OCI-LY3 (cell line): ENCODE data around the gene HIBADH.

Experiments
- H2AFZ ChIP-seq: fragments of 200-600, 300-600 bp; shearing (Covaris generic); 2 replicates; pipeline ENCODE4 v1.6.0; 2014; ENCODE audit warnings: antibody characterized with exemption, low read depth, low read length
- H3K27ac ChIP-seq: fragments of 200-600, 300-600 bp; sonication (generic); 2 replicates; pipeline ENCODE4 v1.5.1; 2014; ENCODE audit warnings: mild to moderate bottlenecking, low read length, moderate library complexity, mixed read lengths
- H3K27me3 ChIP-seq: fragments of 200-600, 300-600 bp; sonication (generic); 2 replicates; pipeline ENCODE4 v1.6.1; 2014; ENCODE audit warnings: low read depth, low read length, mixed read lengths
- H3K36me3 ChIP-seq: fragments of 200-600, 300-600 bp; sonication (generic); replicated peaks from 2 replicates; pipeline ENCODE3; 2014; ENCODE audit warnings: low read depth, low read length, mixed read lengths
- H3K4me1 ChIP-seq: fragments of 300-600, 200-600 bp; sonication (generic); 2 replicates; pipeline ENCODE4 v1.6.1; 2014; ENCODE audit warnings: low read length, mixed read lengths
- H3K4me2 ChIP-seq: fragments of 200-600, 300-600 bp; sonication (generic); 2 replicates; pipeline ENCODE4 v1.6.1; 2014; ENCODE audit warnings: low read length, mixed read lengths
- H3K4me3 ChIP-seq: fragments of 300-600, 200-600 bp; sonication (generic); 2 replicates; pipeline ENCODE4 v1.5.1; 2014; ENCODE audit warnings: antibody characterized with exemption, mild to moderate bottlenecking, low read length, moderate library complexity
- H3K79me2 ChIP-seq: fragments of 300-600, 200-600 bp; shearing (Covaris generic); 2 replicates; pipeline ENCODE4 v1.6.1; 2014; ENCODE audit warnings: mild to moderate bottlenecking, low read length, mixed read lengths
- H3K9ac ChIP-seq: fragments of 300-600, 200-600 bp; shearing (Covaris generic); 2 replicates; pipeline ENCODE4 v1.6.0; 2014; ENCODE audit warnings: mild to moderate bottlenecking, low read length, moderate library complexity
- H3K9me3 ChIP-seq: fragments of 200-600, 300-600 bp; shearing (Covaris generic); 2 replicates; pipeline ENCODE4 v1.6.1; 2014; ENCODE audit warnings: low read length, mixed read lengths; ENCODE audit not compliant: insufficient read depth
- H4K20me1 ChIP-seq: fragments of 200-600, 300-600 bp; sonication (generic); 2 replicates; pipeline ENCODE4 v1.6.1; 2016; ENCODE audit warnings: low read length, mixed read lengths; ENCODE audit not compliant: insufficient read depth
- CTCF ChIP-seq: fragments of 200-600, 300-600 bp; sonication (generic); IDR thresholded peaks from 2 replicates; pipeline ENCODE4 v1.5.1; 2014; ENCODE audit warnings: antibody characterized with exemption, low read length, low read depth
- EZH2phosphoT487 ChIP-seq: fragments of 200-600 bp; shearing (Covaris generic); IDR thresholded peaks from 2 replicates; pipeline ENCODE4 v1.6.1; 2018; ENCODE audit warnings: antibody characterized with exemption, mixed run types, low read depth

HIBADH gene

GRCh38 chr7:27699751-27700150, 37.1 kb upstream of the HIBADH start:
- H2AFZ ChIP-seq, result no peak overlapping the region
- no peaks in the 10 kb centered on the region for H3K27me3 ChIP-seq
- no peaks in the 10 kb centered on the region for H3K36me3 ChIP-seq
- no peak overlapping the region for H3K9ac ChIP-seq
- peaks cover 13% of the 10 kb centered on the region for H3K4me1 ChIP-seq
- H4K20me1 ChIP-seq, result no peaks in the 10 kb centered on the region
- no peak overlapping the region for H3K27ac ChIP-seq
- no peak overlapping the region for H3K4me2 ChIP-seq
- no peaks in the 10 kb centered on the region for H3K9me3 ChIP-seq
- H3K79me2 ChIP-seq, result no peaks in the 10 kb centered on the region
- no peak for TF ChIP-seq EZH2phosphoT487
- no peak for TF ChIP-seq CTCF
- no peak overlapping the region for H3K4me3 ChIP-seq

- peak overlapping the region; percentile 89 for H2AFZ ChIP-seq
- TF ChIP-seq CTCF, result no peak
- no peak for TF ChIP-seq EZH2phosphoT487
- H3K79me2 ChIP-seq, result no peaks in the 10 kb centered on the region
- H3K27me3 ChIP-seq, result no peaks in the 10 kb centered on the region
- peak overlapping the region; percentile 70 for H3K4me2 ChIP-seq
- peaks cover 13% of the 10 kb centered on the region for H3K4me1 ChIP-seq
- no peaks in the 10 kb centered on the region for H3K36me3 ChIP-seq
- no peaks in the 10 kb centered on the region for H3K9me3 ChIP-seq
- peak overlapping the region; percentile 52 for H3K27ac ChIP-seq
- H3K4me3 ChIP-seq, result peak overlapping the region; percentile 31; the same call in 1 of the 2 replicates
- no peak overlapping the region for H3K9ac ChIP-seq
- H4K20me1 ChIP-seq, result no peaks in the 10 kb centered on the region
Measured at GRCh38 chr7:27697861-27698430, 35.3 kb upstream of the HIBADH start.

GRCh38 chr7:27695096-27695495, 32.4 kb upstream of the HIBADH start:
- no peaks in the 10 kb centered on the region for H3K79me2 ChIP-seq
- no peak overlapping the region for H3K27ac ChIP-seq
- H2AFZ ChIP-seq, result no peak overlapping the region
- no peak overlapping the region for H3K4me3 ChIP-seq
- H3K9me3 ChIP-seq, result no peaks in the 10 kb centered on the region
- H3K36me3 ChIP-seq, result no peaks in the 10 kb centered on the region
- H4K20me1 ChIP-seq, result no peaks in the 10 kb centered on the region
- H3K9ac ChIP-seq, result no peak overlapping the region
- TF ChIP-seq EZH2phosphoT487, result no peak
- TF ChIP-seq CTCF, result no peak
- H3K27me3 ChIP-seq, result no peaks in the 10 kb centered on the region
- H3K4me2 ChIP-seq, result no peak overlapping the region
- peaks cover 13% of the 10 kb centered on the region for H3K4me1 ChIP-seq

- H3K4me3 ChIP-seq, result no peak overlapping the region
Measured at GRCh38 chr7:27693794-27694193, 31.1 kb upstream of the HIBADH start.

More at GRCh38 chr7:27693794-27694193, 31.1 kb upstream of the HIBADH start:
- H3K36me3 ChIP-seq, result no peaks in the 10 kb centered on the region
- H3K9ac ChIP-seq, result no peak overlapping the region
- TF ChIP-seq EZH2phosphoT487 (no peak), CTCF (no peak)
- H3K4me1 ChIP-seq, result peaks cover 13% of the 10 kb centered on the region
- no peak overlapping the region for H2AFZ ChIP-seq
- H3K79me2 ChIP-seq, result no peaks in the 10 kb centered on the region
- H3K4me2 ChIP-seq, result no peak overlapping the region
- H4K20me1 ChIP-seq, result no peaks in the 10 kb centered on the region
- no peaks in the 10 kb centered on the region for H3K27me3 ChIP-seq
- no peaks in the 10 kb centered on the region for H3K9me3 ChIP-seq
- H3K27ac ChIP-seq, result no peak overlapping the region
